ENCODE data around the gene ACOT13. TPM values are rescaled to one million over a fixed set of nuclear protein-coding genes. Genes with fewer than 3 reads are reported as not detected.
"Not testable (repeated sequence)": the region's sequence is repeated elsewhere in the genome, so short reads cannot be mapped to it uniquely, and the experiment has no call there.

The ACOT13 gene
- total RNA-seq, 1 experiment from 2014 or later = 33.5 TPM

DNA sequence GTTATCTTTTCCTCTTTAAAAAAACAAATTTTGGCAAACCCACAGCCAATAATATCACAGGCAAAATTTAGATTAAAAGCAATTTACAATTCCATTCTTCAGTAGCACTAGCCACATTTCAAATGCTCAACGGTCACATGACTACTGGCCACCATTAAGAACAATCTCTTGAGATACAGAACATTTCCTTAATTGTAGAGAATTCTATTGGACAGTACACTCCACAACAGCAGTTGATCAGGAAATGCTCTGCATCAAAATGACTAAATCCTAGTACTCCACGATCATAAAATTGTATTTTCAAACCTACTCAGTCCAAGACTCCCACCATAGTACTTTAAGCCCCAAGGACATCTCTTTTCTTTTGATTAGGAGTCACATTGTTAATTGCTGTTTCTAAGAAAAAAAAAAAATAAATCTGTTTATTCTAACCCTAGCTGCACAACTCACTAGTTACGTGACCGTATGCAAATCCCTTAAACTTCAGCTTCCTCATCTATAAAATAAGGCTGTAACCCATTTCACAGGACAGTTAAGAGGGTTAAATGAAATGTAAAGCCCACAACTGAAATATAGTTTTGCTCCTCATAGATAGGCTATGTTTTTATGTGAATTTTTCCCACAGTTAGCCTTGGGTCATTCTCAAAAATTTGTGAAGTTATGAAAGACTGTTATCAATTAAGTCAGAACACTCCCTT, 42.3 kb downstream of the ACOT13 start:
- no peaks in the 10 kb centered on the region for H3K9me2 ChIP-seq (ENCODE audit: insufficient read depth)
- H3K27ac ChIP-seq (ENCODE audit: low read depth, low read length) = no peak overlapping the region
- H3K79me2 ChIP-seq (ENCODE audit: insufficient read depth, low read length) = peaks cover 57% of the 10 kb centered on the region
- no peak overlapping the region for H2AFZ ChIP-seq (ENCODE audit: low read depth, low read length, poor library complexity, severe bottlenecking)
- intact Hi-C loops (cut with micrococcal nuclease) = loop anchor here (10.0 kb wide), 1 partner anchor 306 kb away; no protein-coding TSS in a partner anchor
- no peak overlapping the region for H3K4me3 ChIP-seq (replicated peaks in 1 of 2; ENCODE audit: low read depth in 1 of 2, low read length in 2 of 2)
- RAD21 ChIA-PET (ENCODE audit: low non-redundant PET in 1 of 2, low total read pairs in 2 of 2, uncharacterized antibody in 2 of 2, unreplicated experiment in 2 of 2) = no interaction called here
- no peaks in the 10 kb centered on the region for H3K4me1 ChIP-seq (ENCODE audit: control insufficient read depth in 1 of 2, insufficient read depth in 2 of 2, low read length in 2 of 2)
- peaks cover 33% of the 10 kb centered on the region for H4K20me1 ChIP-seq (ENCODE audit: insufficient read depth)
- H3K9ac ChIP-seq (ENCODE audit: low read length) = no peak overlapping the region
- DNase-seq (ENCODE audit: low read depth, low spot score) (no peak), ATAC-seq (no peak)
- CTCF ChIA-PET = interaction anchor here (0.8 kb wide), 1 partner anchor 8 kb away, joined by 3 read pairs; no protein-coding TSS in a partner anchor
- H3K36me3 ChIP-seq (ENCODE audit: control insufficient read depth in 1 of 2, insufficient read depth in 2 of 2, low read length in 2 of 2) = peaks cover 74 to 76% of the 10 kb centered on the region in 2 experiments
- POLR2A ChIA-PET = no interaction called here
- no peaks in the 10 kb centered on the region for H3K27me3 ChIP-seq (ENCODE audit: insufficient read depth, low read length)
- BruUV-seq (replicated peaks) = no TSS peak
- no peaks in the 10 kb centered on the region for H3K9me3 ChIP-seq (ENCODE audit: control insufficient read depth in 1 of 2, insufficient read depth in 1 of 2, low read depth in 1 of 2, low read length in 2 of 2)
- no peak overlapping the region for H3K4me2 ChIP-seq (ENCODE audit: low read length)
- TF ChIP-seq YY1 (IDR thresholded peaks at IDR 0.05; ENCODE audit: extremely low read depth, insufficient replicate concordance, low read depth, low read length) (no peak), SRF (IDR thresholded peaks at IDR 0.05; ENCODE audit: low read depth) (no peak), FOSL1 (IDR thresholded peaks at IDR 0.05; ENCODE audit: low read depth) (no peak), JUND (IDR thresholded peaks at IDR 0.05) (no peak), RAD21 (IDR thresholded peaks at IDR 0.05; ENCODE audit: low read depth) (no peak)

DNA sequence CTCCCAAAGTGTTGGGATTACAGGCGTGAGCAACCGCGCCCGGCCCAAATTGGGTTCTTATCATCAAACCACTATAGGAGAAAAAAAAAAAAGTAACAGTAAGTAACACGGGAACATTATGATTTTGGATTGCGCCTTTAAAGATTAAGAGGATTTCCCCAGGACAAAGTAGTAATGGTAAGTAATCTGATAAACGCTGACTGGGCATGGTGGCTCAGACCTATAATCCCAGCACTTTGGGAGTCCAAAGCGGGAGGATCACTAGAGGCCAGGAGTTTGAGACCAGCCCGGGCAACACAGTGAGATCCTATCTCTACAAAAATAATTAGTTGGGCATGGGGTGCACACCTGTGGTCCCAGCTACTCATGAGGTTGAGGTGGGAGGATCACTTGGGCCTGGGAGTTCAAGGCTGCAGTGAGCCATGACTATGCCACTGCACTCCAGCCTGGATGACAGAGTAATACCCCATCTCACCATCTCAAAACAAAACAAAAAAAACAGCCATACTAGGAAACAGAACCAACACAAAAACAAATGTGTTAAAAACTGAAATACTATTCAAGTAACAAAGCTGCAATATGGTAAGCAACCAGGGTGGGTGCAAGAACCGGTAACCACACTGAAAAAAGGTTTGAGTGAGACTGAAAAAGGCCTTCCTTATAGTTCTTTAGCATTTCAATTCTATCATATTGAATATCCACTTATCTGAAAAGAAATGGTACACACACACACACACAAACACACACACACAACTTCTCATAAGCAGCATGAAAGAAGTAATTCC, 43.8 kb downstream of the ACOT13 start:
- intact Hi-C loops (cut with micrococcal nuclease) = loop anchor here (10.0 kb wide), 1 partner anchor 364 kb away; no protein-coding TSS in a partner anchor
- RAD21 ChIA-PET (ENCODE audit: low non-redundant PET in 1 of 2, low total read pairs in 2 of 2, uncharacterized antibody in 2 of 2, unreplicated experiment in 2 of 2) = no interaction called here
- no peak overlapping the region for H3K4me2 ChIP-seq (ENCODE audit: low read length)
- H4K20me1 ChIP-seq (ENCODE audit: insufficient read depth) = peaks cover 32% of the 10 kb centered on the region
- no peaks in the 10 kb centered on the region for H3K4me1 ChIP-seq (ENCODE audit: control insufficient read depth in 1 of 2, insufficient read depth in 2 of 2, low read length in 2 of 2)
- TF ChIP-seq EGR1 (IDR thresholded peaks at IDR 0.05; ENCODE audit: low read depth) (no peak), CBX3 (IDR thresholded peaks at IDR 0.05; ENCODE audit: low read depth) (no peak)
- H3K27ac ChIP-seq (ENCODE audit: low read depth, low read length) = no peak overlapping the region
- CTCF ChIA-PET = no interaction called here
- no peaks in the 10 kb centered on the region for H3K9me3 ChIP-seq (ENCODE audit: control insufficient read depth in 1 of 2, insufficient read depth in 1 of 2, low read depth in 1 of 2, low read length in 2 of 2)
- H2AFZ ChIP-seq (ENCODE audit: low read depth, low read length, poor library complexity, severe bottlenecking) = no peak overlapping the region
- H3K9me2 ChIP-seq (ENCODE audit: insufficient read depth) = no peaks in the 10 kb centered on the region
- POLR2A ChIA-PET = no interaction called here
- DNase-seq (ENCODE audit: low read depth, low spot score) (no peak), ATAC-seq (no peak)
- no TSS peak for BruUV-seq (replicated peaks)
- H3K27me3 ChIP-seq (ENCODE audit: insufficient read depth, low read length) = no peaks in the 10 kb centered on the region
- no peak overlapping the region for H3K9ac ChIP-seq (ENCODE audit: low read length)
- H3K79me2 ChIP-seq (ENCODE audit: insufficient read depth, low read length) = peaks cover 72% of the 10 kb centered on the region
- H3K36me3 ChIP-seq (ENCODE audit: control insufficient read depth in 1 of 2, insufficient read depth in 2 of 2, low read length in 2 of 2) = peaks cover 71 to 77% of the 10 kb centered on the region in 2 experiments
- H3K4me3 ChIP-seq (replicated peaks in 1 of 2; ENCODE audit: low read depth in 1 of 2, low read length in 2 of 2) = no peak overlapping the region

DNA sequence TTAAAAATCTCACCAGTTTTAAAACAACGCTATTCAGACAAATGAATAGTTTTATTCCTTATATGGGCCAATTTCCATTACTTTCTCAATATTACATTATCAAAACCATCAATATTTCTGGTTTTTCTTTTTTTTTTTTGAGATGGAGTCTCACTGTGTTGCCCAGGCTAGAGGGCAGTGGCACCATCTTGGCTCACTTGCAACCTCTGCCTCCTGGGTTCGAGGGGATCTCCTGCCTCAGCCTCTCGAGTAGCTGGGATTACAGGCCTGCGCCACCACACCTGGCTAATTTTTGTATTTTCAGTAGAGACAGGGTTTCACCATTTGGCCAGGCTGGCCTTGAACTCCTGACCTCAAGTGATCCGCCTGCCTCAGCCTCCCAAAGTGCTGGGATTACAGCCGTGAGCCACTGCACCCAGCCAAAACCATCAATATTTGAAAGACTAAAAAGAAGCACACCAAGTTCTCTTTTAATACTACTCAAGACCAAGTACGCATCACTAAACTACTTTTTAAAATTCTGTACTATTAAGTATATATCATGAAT, 49.8 kb downstream of the ACOT13 start:
- H3K4me2 ChIP-seq (ENCODE audit: low read length); H3K4me3 ChIP-seq (replicated peaks in 1 of 2; ENCODE audit: low read depth in 1 of 2, low read length in 2 of 2); DNase-seq (ENCODE audit: low read depth, low spot score); RAD21 ChIA-PET (ENCODE audit: low non-redundant PET in 1 of 2, low total read pairs in 2 of 2, uncharacterized antibody in 2 of 2, unreplicated experiment in 2 of 2); H3K9me2 ChIP-seq (ENCODE audit: insufficient read depth); CTCF ChIA-PET; H3K9ac ChIP-seq (ENCODE audit: low read length); H3K9me3 ChIP-seq (ENCODE audit: control insufficient read depth in 1 of 2, insufficient read depth in 1 of 2, low read depth in 1 of 2, low read length in 2 of 2); H3K27me3 ChIP-seq (ENCODE audit: insufficient read depth, low read length); POLR2A ChIA-PET; H3K27ac ChIP-seq (ENCODE audit: low read depth, low read length); ATAC-seq; BruUV-seq (replicated peaks); H2AFZ ChIP-seq (ENCODE audit: low read depth, low read length, poor library complexity, severe bottlenecking): not testable (repeated sequence)
- Histone ChIP-seq H3K36me3 (ENCODE audit: control insufficient read depth in 1 of 2, insufficient read depth in 2 of 2, low read length in 2 of 2) (peaks cover 47 to 52% of the 10 kb centered on the region in 2 experiments), H4K20me1 (ENCODE audit: insufficient read depth) (peaks cover 31% of the 10 kb centered on the region), H3K79me2 (ENCODE audit: insufficient read depth, low read length) (peaks cover 88% of the 10 kb centered on the region), H3K4me1 (ENCODE audit: control insufficient read depth in 1 of 2, insufficient read depth in 2 of 2, low read length in 2 of 2) (peaks cover 12 to 25% of the 10 kb centered on the region in 2 experiments; a peak in 3 of 4 replicates)
- intact Hi-C loops (cut with micrococcal nuclease) = loop anchor here (10.0 kb wide), 1 partner anchor 358 kb away; no protein-coding TSS in a partner anchor
